A549 (cell line): Measurements from ENCODE around the gene ZBED6.

ENCODE experiments used
- CHD2 ChIP-seq: fragments of 150-350 bp; IDR thresholded peaks from 2 replicates; pipeline ENCODE4 v1.6.1; 2014; ENCODE audit warnings: low read length; ENCODE audit not compliant: partially characterized antibody
- EP300 ChIP-seq, 2 experiments: fragments of >200 bp; sonication (Bioruptor Twin); formaldehyde crosslinking; IDR thresholded peaks; 2 replicates in 1 of 2; 3 replicates in 1 of 2; pipeline ENCODE4 v1.6.1; 2016 to 2017
- ESRRA ChIP-seq: fragments of 150-350 bp; IDR thresholded peaks from 2 replicates; pipeline ENCODE4 v1.6.1; 2014; ENCODE audit warnings: mild to moderate bottlenecking, low read length, borderline replicate concordance
- HDAC2 ChIP-seq: fragments of 200-600 bp; sonication (generic); IDR thresholded peaks from 2 replicates; pipeline ENCODE4 v1.6.1; 2016
- HOXA7 ChIP-seq: fragments of 250-450 bp; sonication (Bioruptor Pico); IDR thresholded peaks from 2 replicates; pipeline ENCODE4 v1.5.0; 2020; ENCODE audit warnings: mild to moderate bottlenecking, moderate library complexity
- JUN ChIP-seq, 2 experiments: fragments of >200 bp; sonication (Bioruptor Twin); formaldehyde crosslinking; IDR thresholded peaks; 2 replicates in 1 of 2; 3 replicates in 1 of 2; pipeline ENCODE4 v1.6.1; 2016 to 2017
- MAX ChIP-seq: IDR thresholded peaks from 2 replicates; pipeline ENCODE4 v1.6.1; 2012
- MYC ChIP-seq: IDR thresholded peaks from 2 replicates; pipeline ENCODE4 v1.6.1; 2012; ENCODE audit warnings: mild to moderate bottlenecking, inconsistent platforms, low read length, improper control_type of control experiment, borderline replicate concordance
- REST ChIP-seq: fragments of 200-600 bp; sonication (generic); IDR thresholded peaks from 2 replicates; pipeline ENCODE4 v1.6.1; 2016; ENCODE audit warnings: antibody characterized with exemption, mild to moderate bottlenecking, moderate library complexity
- RNF2 ChIP-seq: fragments of 200-600 bp; sonication (generic); IDR thresholded peaks from 2 replicates; pipeline ENCODE4 v1.6.1; 2016; ENCODE audit warnings: low read depth, mild to moderate bottlenecking, antibody characterized with exemption, moderate library complexity, borderline replicate concordance
- TF ChIP-seq, protein P1 (sequence below): fragments of 250-450 bp; sonication (Bioruptor Pico); IDR thresholded peaks from 2 replicates; pipeline ENCODE4 v1.5.0; 2021; ENCODE audit warnings: mild to moderate bottlenecking, moderate library complexity, borderline replicate concordance
- TF ChIP-seq, protein P2 (sequence below): fragments of >200 bp; sonication (Bioruptor Twin); formaldehyde crosslinking; IDR thresholded peaks from 3 replicates; pipeline ENCODE4 v1.5.1; 2016

GRCh38 chr1:203807196-203807595 lies 11.8 kb downstream of the ZBED6 start:
- TF ChIP-seq, protein P1, sequence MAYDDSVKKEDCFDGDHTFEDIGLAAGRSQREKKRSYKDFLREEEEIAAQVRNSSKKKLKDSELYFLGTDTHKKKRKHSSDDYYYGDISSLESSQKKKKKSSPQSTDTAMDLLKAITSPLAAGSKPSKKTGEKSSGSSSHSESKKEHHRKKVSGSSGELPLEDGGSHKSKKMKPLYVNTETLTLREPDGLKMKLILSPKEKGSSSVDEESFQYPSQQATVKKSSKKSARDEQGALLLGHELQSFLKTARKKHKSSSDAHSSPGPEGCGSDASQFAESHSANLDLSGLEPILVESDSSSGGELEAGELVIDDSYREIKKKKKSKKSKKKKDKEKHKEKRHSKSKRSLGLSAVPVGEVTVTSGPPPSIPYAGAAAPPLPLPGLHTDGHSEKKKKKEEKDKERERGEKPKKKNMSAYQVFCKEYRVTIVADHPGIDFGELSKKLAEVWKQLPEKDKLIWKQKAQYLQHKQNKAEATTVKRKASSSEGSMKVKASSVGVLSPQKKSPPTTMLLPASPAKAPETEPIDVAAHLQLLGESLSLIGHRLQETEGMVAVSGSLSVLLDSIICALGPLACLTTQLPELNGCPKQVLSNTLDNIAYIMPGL (CRISPR knock-in tag) = no peak
- TF ChIP-seq, protein P2, sequence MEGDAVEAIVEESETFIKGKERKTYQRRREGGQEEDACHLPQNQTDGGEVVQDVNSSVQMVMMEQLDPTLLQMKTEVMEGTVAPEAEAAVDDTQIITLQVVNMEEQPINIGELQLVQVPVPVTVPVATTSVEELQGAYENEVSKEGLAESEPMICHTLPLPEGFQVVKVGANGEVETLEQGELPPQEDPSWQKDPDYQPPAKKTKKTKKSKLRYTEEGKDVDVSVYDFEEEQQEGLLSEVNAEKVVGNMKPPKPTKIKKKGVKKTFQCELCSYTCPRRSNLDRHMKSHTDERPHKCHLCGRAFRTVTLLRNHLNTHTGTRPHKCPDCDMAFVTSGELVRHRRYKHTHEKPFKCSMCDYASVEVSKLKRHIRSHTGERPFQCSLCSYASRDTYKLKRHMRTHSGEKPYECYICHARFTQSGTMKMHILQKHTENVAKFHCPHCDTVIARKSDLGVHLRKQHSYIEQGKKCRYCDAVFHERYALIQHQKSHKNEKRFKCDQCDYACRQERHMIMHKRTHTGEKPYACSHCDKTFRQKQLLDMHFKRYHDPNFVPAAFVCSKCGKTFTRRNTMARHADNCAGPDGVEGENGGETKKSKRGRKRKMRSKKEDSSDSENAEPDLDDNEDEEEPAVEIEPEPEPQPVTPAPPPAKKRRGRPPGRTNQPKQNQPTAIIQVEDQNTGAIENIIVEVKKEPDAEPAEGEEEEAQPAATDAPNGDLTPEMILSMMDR = no peak
- TF ChIP-seq ESRRA = no peak
- TF ChIP-seq HOXA7 (CRISPR knock-in tag) = no peak
- TF ChIP-seq REST = no peak
- no peak for TF ChIP-seq MYC
- no peak for TF ChIP-seq RNF2
- no peak for TF ChIP-seq CHD2
- TF ChIP-seq JUN (IDR thresholded peaks at IDR 0.05) = no peak
- no peak for TF ChIP-seq HDAC2
- no peak for TF ChIP-seq MAX
- no peak for TF ChIP-seq EP300 (IDR thresholded peaks at IDR 0.05)
